ENCODE data around the gene MDC1.
A peak's percentile ranks its signal among the peaks of the same experiment; 100 is the strongest.

The MDC1 gene

GRCh38 chr6:30681766-30682142, 35.3 kb downstream of the MDC1 start:
- no peak for DNase-seq (ENCODE audit: low spot score)
- TF ChIP-seq, protein P1, sequence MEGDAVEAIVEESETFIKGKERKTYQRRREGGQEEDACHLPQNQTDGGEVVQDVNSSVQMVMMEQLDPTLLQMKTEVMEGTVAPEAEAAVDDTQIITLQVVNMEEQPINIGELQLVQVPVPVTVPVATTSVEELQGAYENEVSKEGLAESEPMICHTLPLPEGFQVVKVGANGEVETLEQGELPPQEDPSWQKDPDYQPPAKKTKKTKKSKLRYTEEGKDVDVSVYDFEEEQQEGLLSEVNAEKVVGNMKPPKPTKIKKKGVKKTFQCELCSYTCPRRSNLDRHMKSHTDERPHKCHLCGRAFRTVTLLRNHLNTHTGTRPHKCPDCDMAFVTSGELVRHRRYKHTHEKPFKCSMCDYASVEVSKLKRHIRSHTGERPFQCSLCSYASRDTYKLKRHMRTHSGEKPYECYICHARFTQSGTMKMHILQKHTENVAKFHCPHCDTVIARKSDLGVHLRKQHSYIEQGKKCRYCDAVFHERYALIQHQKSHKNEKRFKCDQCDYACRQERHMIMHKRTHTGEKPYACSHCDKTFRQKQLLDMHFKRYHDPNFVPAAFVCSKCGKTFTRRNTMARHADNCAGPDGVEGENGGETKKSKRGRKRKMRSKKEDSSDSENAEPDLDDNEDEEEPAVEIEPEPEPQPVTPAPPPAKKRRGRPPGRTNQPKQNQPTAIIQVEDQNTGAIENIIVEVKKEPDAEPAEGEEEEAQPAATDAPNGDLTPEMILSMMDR (IDR thresholded peaks at IDR 0.05; ENCODE audit: borderline replicate concordance, control extremely low read depth, extremely low read depth, insufficient read depth, missing control alignments), result no peak
- in situ Hi-C loops (cut with MboI; ENCODE audit: low sequenced_read_pairs, unreplicated experiment), result no loop called here

DNA sequence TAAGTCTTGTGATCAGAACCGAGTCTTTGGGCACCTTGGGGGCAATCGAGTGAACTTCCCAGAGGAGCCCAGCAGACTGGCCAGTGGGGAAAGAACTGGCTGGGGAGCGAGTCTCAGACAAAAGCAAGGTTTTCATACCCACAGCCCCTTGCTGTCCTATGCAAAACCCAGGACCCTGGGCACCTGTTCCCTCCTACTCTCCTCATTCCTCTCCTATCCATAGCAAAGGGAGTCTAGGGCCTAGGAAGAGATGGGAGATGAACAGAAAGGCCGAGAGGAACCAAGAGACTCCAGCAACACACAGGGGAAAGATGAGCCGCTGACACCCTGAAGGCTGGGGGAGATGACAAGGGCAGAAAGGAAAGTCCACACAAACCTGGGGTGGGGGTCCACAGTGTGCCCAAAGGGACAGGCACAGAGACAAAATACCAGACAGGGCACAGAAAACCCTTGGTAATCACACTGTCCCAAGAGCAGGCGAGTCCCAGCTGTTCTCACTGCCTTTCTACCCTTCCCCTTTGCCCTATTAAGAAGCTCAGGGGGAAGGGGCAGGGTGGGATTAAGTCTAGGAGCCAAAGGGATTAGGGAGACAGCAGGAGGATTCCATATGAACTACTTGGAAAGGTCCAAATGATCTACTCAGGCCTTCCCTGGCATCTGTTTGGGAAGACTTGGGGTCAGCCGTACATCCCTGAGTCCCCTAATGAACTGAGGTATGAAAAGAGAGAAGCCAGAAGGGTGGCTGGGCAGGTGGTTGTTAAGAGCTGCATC, 37.1 kb downstream of the MDC1 start:
- in situ Hi-C loops (cut with MboI; ENCODE audit: low sequenced_read_pairs, unreplicated experiment), result no loop called here
- TF ChIP-seq, protein P1 (IDR thresholded peaks at IDR 0.05; ENCODE audit: borderline replicate concordance, control extremely low read depth, extremely low read depth, insufficient read depth, missing control alignments), result no peak
- DNase-seq (ENCODE audit: low spot score), result no peak

- DNase-seq (ENCODE audit: low spot score), result peak; percentile 88
- TF ChIP-seq, protein P1 (IDR thresholded peaks at IDR 0.05; ENCODE audit: borderline replicate concordance, control extremely low read depth, extremely low read depth, insufficient read depth, missing control alignments), result peak; percentile 98
- in situ Hi-C loops (cut with MboI; ENCODE audit: low sequenced_read_pairs, unreplicated experiment), result no loop called here
Observed at GRCh38 chr6:30678964-30679726, 37.9 kb downstream of the MDC1 start.

DNA sequence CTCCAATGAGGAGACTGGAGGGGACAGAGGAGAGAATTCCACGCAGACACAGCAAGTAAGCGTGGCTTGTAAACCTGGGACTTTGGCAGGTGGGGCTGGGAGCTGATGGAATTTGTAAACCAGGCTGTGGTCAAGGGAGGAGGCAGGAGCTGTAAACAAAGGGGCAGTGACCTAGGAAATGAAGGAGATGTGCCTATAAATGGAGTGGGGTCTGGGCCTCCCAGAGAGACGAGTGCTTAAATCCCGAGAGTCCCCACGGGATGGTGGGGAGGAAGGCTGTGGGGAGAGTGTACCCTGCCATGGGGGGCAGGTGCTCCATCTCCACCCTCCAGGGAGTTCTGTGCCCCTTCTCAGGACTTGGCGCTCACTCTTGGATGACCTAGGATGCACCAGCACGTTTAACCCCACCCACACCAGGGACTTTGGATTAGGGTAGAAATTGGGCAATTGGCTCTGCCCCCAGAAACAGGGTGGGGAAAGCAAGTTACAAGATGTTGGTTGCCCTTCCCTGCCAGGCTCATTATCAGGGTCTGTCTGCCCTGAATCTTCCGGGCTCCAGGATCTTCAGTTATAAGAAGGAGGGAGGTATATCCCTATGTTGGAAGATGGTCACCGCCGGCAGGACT, 40.3 kb downstream of the MDC1 start:
- TF ChIP-seq, protein P1 (IDR thresholded peaks at IDR 0.05; ENCODE audit: borderline replicate concordance, control extremely low read depth, extremely low read depth, insufficient read depth, missing control alignments), result no peak
- in situ Hi-C loops (cut with MboI; ENCODE audit: low sequenced_read_pairs, unreplicated experiment), result no loop called here
- DNase-seq (ENCODE audit: low spot score), result no peak

DNA sequence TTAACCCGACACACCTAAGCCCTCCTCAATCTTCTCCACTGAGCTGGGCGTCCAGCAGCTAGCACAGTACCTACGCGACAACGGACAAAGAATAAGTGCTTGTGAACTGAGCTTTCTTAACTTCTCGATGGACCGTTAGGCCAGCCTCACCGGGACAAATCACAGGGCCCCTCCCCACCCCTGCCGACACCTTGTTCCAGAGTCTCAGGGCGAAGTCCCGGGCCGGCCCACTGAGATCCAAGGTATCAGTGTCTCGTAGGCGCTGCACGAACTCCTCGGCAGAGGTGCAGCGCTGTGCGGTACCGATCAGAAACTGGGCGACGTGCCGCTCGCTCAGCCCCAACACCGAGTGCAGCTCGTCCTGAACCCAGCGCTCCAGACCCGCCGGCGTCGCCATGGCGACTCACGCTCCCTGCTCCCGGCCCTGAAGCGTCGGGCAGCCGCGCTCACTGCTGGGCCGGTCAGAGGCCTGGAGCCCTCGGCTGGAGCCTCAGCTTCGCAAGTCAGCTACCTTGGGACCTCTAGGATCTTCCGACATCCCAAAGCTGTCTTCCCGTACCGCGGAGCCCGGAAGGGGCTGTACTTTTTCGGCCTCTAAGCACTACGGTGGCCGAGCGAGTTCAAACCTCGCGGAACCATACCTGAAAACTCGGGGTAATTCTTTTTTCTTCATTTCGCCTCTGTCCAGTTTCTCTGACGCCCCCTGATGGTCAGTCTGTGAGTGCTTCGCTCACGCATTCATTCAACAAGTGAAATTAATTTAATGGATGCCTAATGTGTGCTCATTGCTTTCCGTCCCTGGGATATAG, 44.4 kb downstream of the MDC1 start, which contains the start of gene DHX16:
Gene DHX16 (minus strand): TSS at position 562 of the 809 bp plus-strand sequence. CDS start 165 bp downstream, at position 397.
- TF ChIP-seq, protein P1 (IDR thresholded peaks at IDR 0.05; ENCODE audit: borderline replicate concordance, control extremely low read depth, extremely low read depth, insufficient read depth, missing control alignments), result peak; percentile 90
- peak; percentile 95 for DNase-seq (ENCODE audit: low spot score)
- in situ Hi-C loops (cut with MboI; ENCODE audit: low sequenced_read_pairs, unreplicated experiment), result loop anchor here (5.0 kb wide), 1 partner anchor 55 kb away; no protein-coding TSS in a partner anchor

Measured in GM13976 (cell line).